OCI-M2 (cell line): ENCODE results near the gene MEFV.

Experiments
- DNase-seq: peaks from one replicate; lab custom pipeline; 2025; ENCODE audit not compliant: unreplicated experiment; lab: John Stamatoyannopoulos, UW

Gene MEFV

GRCh38 chr16:3266873-3267537, 10.6 kb upstream of the MEFV start:
- no peak for DNase-seq

- DNase-seq: peak; percentile 73
Observed at GRCh38 chr16:3264137-3265036, 8.0 kb upstream of the MEFV start.

GRCh38 chr16:3262517-3262916, 6.1 kb upstream of the MEFV start:
- no peak for DNase-seq

- DNase-seq: no peak
Observed at GRCh38 chr16:3259836-3260235, 3.4 kb upstream of the MEFV start.

GRCh38 chr16:3256866-3257465, 533 bp upstream of the MEFV start:
- no peak for DNase-seq

GRCh38 chr16:3254309-3254708, 2.1 kb downstream of the MEFV start:
- DNase-seq: no peak

GRCh38 chr16:3252967-3253366, 3.5 kb downstream of the MEFV start:
- no peak for DNase-seq

- DNase-seq: no peak
Observed at GRCh38 chr16:3249451-3249850, 7.0 kb downstream of the MEFV start.

- DNase-seq: no peak
Observed at GRCh38 chr16:3249020-3249419, 7.4 kb downstream of the MEFV start.

- DNase-seq: no peak
Observed at GRCh38 chr16:3248596-3248995, 7.8 kb downstream of the MEFV start.

GRCh38 chr16:3246876-3247275, 9.6 kb downstream of the MEFV start:
- DNase-seq: no peak

- no peak for DNase-seq
Observed at GRCh38 chr16:3246002-3246401, 10.4 kb downstream of the MEFV start.

GRCh38 chr16:3243882-3244281, 12.6 kb downstream of the MEFV start:
- DNase-seq: no peak

GRCh38 chr16:3242709-3243108, 13.7 kb downstream of the MEFV start:
- no peak for DNase-seq

- DNase-seq: no peak
Observed at GRCh38 chr16:3241761-3242160, 14.7 kb downstream of the MEFV start.

- DNase-seq: no peak
Observed at GRCh38 chr16:3235856-3236669, 20.4 kb downstream of the MEFV start.

- DNase-seq: peak; percentile 76
Observed at GRCh38 chr16:3234857-3235561, 21.4 kb downstream of the MEFV start, which contains the start of gene ZNF200. Gene ZNF200 (minus strand): TSS chr16:3235158. CDS start chr16:3233755, 1,403 bp downstream.

- no peak for DNase-seq
Observed at GRCh38 chr16:3234543-3234856, 21.9 kb downstream of the MEFV start.

GRCh38 chr16:3223913-3224515, 32.4 kb downstream of the MEFV start:
- DNase-seq: no peak

- DNase-seq: no peak
Observed at GRCh38 chr16:3220839-3221238, 35.6 kb downstream of the MEFV start.
